Gastroesophageal sphincter (tissue), 3 donors: ENCODE results near the gene TRIP12.

ENCODE experiments used
- EP300 ChIP-seq: sonication (generic); formaldehyde crosslinking; IDR thresholded peaks from one replicate; pipeline ENCODE4 v1.6.1; 2017; ENCODE audit warnings: antibody characterized with exemption, mild to moderate bottlenecking
- TF ChIP-seq, protein P1 (sequence below), 4 experiments: fragments of 200-600 bp in 2 of 4; fragments of 450-650 bp in 2 of 4; sonication (generic) in 1 of 4; IDR thresholded peaks; one replicate each; pipeline ENCODE4 v1.5.1; 2017 to 2019; ENCODE audit warnings: antibody characterized with exemption in 4 of 4, mild to moderate bottlenecking in 2 of 4, moderate library complexity in 2 of 4

DNA sequence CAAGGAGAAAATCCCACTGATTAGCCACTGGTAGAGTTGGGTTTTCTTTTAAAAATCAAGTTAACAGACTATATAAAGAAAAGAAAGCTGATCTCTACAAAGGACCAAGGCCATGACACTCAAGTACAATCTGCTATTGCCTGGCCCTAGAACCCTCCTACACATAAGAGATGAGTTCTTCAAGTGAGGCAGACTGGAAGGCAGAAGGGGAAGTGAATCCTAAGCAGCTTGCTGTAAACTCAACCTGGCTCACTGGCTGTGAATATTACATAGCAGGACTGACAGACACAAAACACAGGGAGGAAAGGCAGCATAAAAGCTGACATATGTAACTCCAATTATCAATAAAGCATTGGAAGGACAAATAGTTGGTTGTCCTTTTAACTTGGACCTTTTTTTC is 65.4 kb downstream of the TRIP12 start:
- no peak for TF ChIP-seq EP300
- TF ChIP-seq, protein P1, sequence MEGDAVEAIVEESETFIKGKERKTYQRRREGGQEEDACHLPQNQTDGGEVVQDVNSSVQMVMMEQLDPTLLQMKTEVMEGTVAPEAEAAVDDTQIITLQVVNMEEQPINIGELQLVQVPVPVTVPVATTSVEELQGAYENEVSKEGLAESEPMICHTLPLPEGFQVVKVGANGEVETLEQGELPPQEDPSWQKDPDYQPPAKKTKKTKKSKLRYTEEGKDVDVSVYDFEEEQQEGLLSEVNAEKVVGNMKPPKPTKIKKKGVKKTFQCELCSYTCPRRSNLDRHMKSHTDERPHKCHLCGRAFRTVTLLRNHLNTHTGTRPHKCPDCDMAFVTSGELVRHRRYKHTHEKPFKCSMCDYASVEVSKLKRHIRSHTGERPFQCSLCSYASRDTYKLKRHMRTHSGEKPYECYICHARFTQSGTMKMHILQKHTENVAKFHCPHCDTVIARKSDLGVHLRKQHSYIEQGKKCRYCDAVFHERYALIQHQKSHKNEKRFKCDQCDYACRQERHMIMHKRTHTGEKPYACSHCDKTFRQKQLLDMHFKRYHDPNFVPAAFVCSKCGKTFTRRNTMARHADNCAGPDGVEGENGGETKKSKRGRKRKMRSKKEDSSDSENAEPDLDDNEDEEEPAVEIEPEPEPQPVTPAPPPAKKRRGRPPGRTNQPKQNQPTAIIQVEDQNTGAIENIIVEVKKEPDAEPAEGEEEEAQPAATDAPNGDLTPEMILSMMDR (IDR thresholded peaks at IDR 0.05): no peak
